Common myeloid progenitor, CD34-positive (primary cell): ENCODE results near the gene GRIA3.

Source experiments
- CTCF ChIA-PET: fragments of 350-600 bp; sonication (Branson Sonifier 250); formaldehyde crosslinking; loops from one replicate; lab custom pipeline; 2021; ENCODE audit warnings: antibody characterized with exemption; lab: Charles Lee
- POLR2A ChIA-PET: fragments of 350-600 bp; sonication (Branson Sonifier 250); formaldehyde crosslinking; loops from one replicate; lab custom pipeline; 2021; ENCODE audit warnings: antibody characterized with exemption; lab: Charles Lee
- DNase-seq, 3 donors: peaks; one replicate each; pipeline versions ENCODE4 v3.0.0 to v3.0.0-alpha.2; 2013
- H3K27ac ChIP-seq, 2 experiments: 1 replicate in 1 of 2; 2 replicates in 1 of 2; pipeline ENCODE4 v1.7.0; 2013; ENCODE audit warnings: inconsistent platforms in 2 of 2, low read length in 2 of 2, mild to moderate bottlenecking in 2 of 2, low read depth in 1 of 2, moderate library complexity in 1 of 2; ENCODE audit not compliant: severe bottlenecking in 2 of 2, insufficient read depth in 1 of 2, poor library complexity in 1 of 2
- H3K27me3 ChIP-seq, 5 experiments: replicated peaks in 2 of 5; 1 replicate in 3 of 5; 2 replicates in 2 of 5; pipeline versions ENCODE4 v1.6.1 to v1.7.0; 2013; ENCODE audit warnings: low read length in 4 of 5, mild to moderate bottlenecking in 2 of 5, moderate library complexity in 2 of 5, inconsistent platforms in 1 of 5; ENCODE audit not compliant: insufficient read depth in 5 of 5, control insufficient read depth in 4 of 5
- H3K36me3 ChIP-seq, 4 experiments: 1 replicate in 2 of 4; 2 replicates in 2 of 4; pipeline versions ENCODE4 v1.6.1 to v1.7.0; 2013; ENCODE audit warnings: low read length in 3 of 4, control low read depth in 1 of 4, mild to moderate bottlenecking in 1 of 4; ENCODE audit not compliant: control insufficient read depth in 4 of 4, insufficient read depth in 4 of 4
- H3K4me1 ChIP-seq, 4 experiments: 1 replicate in 3 of 4; 2 replicates in 1 of 4; pipeline versions ENCODE4 v1.6.1 to v1.7.1; 2013; ENCODE audit warnings: low read length in 3 of 4, mild to moderate bottlenecking in 3 of 4, control low read depth in 1 of 4, inconsistent platforms in 1 of 4, moderate library complexity in 1 of 4; ENCODE audit not compliant: control insufficient read depth in 4 of 4, insufficient read depth in 4 of 4; ENCODE audit errors: control extremely low read depth in 1 of 4
- H3K4me3 ChIP-seq, 7 experiments: 1 replicate in 4 of 7; 2 replicates in 3 of 7; pipeline versions ENCODE4 v1.5.1 to v1.7.0; 2013; ENCODE audit warnings: mild to moderate bottlenecking in 7 of 7, low read length in 6 of 7, moderate library complexity in 6 of 7, inconsistent platforms in 2 of 7, low read depth in 2 of 7, control low read depth in 1 of 7; ENCODE audit not compliant: insufficient read depth in 4 of 7, control insufficient read depth in 1 of 7; ENCODE audit errors: extremely low read depth in 1 of 7
- H3K9me3 ChIP-seq, 5 experiments: 1 replicate in 4 of 5; 2 replicates in 1 of 5; pipeline versions ENCODE4 v1.6.1 to v1.7.1; 2013; ENCODE audit warnings: low read length in 4 of 5, mild to moderate bottlenecking in 2 of 5, inconsistent platforms in 1 of 5, low read depth in 1 of 5, moderate library complexity in 1 of 5; ENCODE audit not compliant: control insufficient read depth in 4 of 5, insufficient read depth in 2 of 5; ENCODE audit errors: control extremely low read depth in 1 of 5
- WGBS: methylation state at CpG from one replicate; pipeline ENCODE4 v1.1.5; 2013; ENCODE audit not compliant: insufficient coverage; 5-methylcytosine and 5-hydroxymethylcytosine counted together

GRIA3 gene

DNA sequence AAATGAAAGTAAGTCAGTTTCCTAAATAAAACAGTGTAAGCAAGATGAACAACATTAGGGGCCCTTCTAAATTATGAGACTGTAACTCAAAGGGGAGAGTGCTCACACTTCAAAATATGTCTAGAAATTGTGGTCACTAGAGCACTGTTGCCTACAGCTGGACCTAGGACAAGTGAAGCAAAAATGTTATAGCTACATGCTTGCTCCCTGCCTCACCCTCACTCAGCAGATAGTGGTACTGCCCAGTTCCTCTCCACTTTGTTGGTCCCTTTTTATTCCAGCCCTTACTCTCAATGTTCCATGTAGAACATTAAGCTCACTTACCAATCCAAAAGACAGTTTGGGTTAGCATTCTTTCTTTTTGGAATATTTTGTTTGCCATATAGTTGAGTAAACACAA lies 147.3 kb downstream of the GRIA3 start:
- ChIA-PET CTCF (no interaction called here), POLR2A (no interaction called here)
- H3K9me3 ChIP-seq = no peaks in the 10 kb centered on the region
- no peaks in the 10 kb centered on the region for H3K4me1 ChIP-seq
- no peaks in the 10 kb centered on the region for H3K36me3 ChIP-seq
- H3K4me3 ChIP-seq = no peak overlapping the region
- H3K27ac ChIP-seq = no peak overlapping the region
- DNase-seq = no peak
- peaks cover 0 to 2% (median 0%) of the 10 kb centered on the region in 5 experiments for H3K27me3 ChIP-seq

DNA sequence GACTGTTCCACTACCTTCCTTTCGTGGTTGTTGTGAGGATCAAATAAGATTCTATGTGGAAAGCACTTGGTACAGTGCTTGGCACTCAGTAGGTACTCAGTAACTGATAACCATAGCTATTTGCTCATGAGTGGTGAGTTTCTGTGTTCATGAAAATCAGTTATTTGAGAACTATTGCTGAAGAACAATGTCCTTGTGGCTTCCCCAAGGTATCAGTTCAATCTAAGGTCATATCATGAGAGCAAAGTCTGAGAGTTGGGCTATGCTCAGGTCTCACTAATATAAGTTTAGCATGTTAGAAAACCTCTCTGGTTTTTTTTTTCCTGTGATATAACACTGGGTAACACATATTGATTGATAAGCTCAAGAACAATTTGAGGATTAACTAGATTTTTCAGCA lies 147.8 kb downstream of the GRIA3 start:
- ChIA-PET POLR2A (no interaction called here), CTCF (no interaction called here)
- H3K27ac ChIP-seq = no peak overlapping the region
- DNase-seq = no peak
- no peaks in the 10 kb centered on the region for H3K9me3 ChIP-seq
- no CpG with 5 or more reads among the region's 1 CpG for WGBS
- H3K36me3 ChIP-seq = no peaks in the 10 kb centered on the region
- H3K4me1 ChIP-seq = no peaks in the 10 kb centered on the region
- H3K27me3 ChIP-seq = no peaks in the 10 kb centered on the region
- H3K4me3 ChIP-seq = no peak overlapping the region

DNA sequence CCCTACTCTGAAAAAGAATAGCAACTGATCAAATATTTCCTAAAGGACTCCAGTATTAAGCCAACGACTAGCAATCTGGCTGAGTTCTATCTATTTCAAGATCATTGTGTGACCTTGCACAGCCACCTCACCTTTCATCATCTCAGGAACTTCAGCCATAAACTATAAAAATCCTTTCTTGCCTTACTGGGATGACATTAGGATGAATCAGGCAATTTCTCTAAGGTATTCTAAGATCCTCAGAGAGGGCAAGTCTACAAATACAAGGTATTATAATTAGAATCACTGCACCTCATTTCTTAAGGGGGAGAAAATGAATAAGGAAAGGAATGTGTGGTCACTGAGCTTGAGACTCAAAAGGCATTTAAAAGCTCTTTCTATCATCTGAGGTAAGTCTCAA lies 152.6 kb downstream of the GRIA3 start:
- Histone ChIP-seq H3K27me3 (no peaks in the 10 kb centered on the region), H3K36me3 (no peaks in the 10 kb centered on the region), H3K27ac (no peak overlapping the region), H3K9me3 (no peaks in the 10 kb centered on the region), H3K4me3 (no peak overlapping the region), H3K4me1 (no peaks in the 10 kb centered on the region)
- WGBS = 88% methylated on average over 1 of the region's 1 CpG
- CTCF ChIA-PET = no interaction called here
- DNase-seq = no peak
- POLR2A ChIA-PET = no interaction called here

DNA sequence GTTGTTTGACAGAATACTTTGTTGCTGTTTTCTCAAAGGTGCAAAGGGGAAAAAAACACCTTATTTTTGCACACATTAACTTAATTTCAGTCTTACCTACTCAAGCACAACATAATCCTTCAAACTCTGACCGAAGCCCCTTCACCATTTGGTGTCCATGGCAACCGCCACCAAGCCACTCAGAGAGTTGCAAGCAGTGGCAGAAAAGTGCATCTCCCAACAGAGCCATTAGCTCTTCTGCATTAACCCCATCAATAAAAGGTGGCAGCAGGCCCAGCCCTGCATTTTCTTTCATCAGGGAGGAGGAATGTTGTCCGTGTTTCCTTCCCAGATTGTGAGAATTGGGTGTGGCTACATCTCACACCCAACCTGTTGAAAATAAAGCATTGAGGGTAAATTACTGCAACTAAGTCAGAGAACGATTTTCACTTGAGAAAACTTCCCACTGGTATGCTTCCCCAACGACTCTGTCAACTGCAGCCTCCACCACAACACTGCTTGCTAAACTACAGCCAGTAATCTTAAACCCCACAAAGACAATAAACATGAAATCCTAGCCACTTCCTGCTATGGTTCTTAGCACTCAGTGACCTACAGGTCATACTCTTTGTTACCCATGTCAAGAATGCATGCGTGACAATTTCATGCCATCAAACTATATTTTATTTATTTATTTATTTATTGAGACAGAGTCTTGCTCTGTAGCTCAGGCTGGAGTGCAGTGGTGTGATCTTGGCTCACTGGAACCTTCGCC lies 154.0 kb downstream of the GRIA3 start:
- H3K27ac ChIP-seq = no peak overlapping the region
- DNase-seq = no peak
- H3K27me3 ChIP-seq = no peaks in the 10 kb centered on the region
- no peaks in the 10 kb centered on the region for H3K9me3 ChIP-seq
- POLR2A ChIA-PET = no interaction called here
- H3K4me1 ChIP-seq = no peaks in the 10 kb centered on the region
- CTCF ChIA-PET = no interaction called here
- H3K36me3 ChIP-seq = no peaks in the 10 kb centered on the region
- no peak overlapping the region for H3K4me3 ChIP-seq
- 57% methylated on average over 4 of the region's 7 CpGs for WGBS

DNA sequence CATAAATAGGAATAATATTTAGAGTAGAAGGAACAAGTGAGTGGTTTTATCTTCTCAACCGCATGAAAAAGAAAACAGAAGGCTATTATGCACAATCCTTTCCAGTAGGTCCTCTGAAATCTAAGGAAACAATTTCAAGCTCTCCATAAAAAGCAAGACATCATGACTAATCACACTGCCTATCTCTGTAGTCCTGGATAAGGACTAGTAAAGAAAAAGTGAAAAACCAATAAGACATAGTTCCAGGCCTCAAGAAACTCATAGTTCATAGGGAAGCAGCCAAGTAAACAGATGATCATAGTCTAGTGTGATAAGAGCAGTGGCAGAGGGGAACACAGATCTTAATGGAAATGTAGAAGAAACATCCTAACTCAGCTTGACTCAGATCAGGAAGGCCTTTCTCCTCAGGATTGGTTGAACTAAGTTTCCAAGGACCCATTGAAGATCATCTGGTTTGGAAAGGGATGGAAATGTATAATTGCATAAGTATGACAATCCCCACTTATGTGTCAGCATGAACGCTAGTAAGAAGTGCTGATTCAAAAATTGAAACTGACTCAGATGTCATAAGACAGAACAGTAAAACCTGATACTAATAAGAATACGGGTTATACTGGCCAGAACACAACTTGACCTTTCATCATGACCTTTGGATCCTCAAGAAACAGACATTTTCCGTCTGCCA lies 155.3 kb downstream of the GRIA3 start:
- Histone ChIP-seq H3K4me3 (no peak overlapping the region), H3K9me3 (no peaks in the 10 kb centered on the region), H3K27ac (no peak overlapping the region), H3K27me3 (peaks cover 0 to 2% (median 0%) of the 10 kb centered on the region in 5 experiments), H3K4me1 (no peaks in the 10 kb centered on the region), H3K36me3 (no peaks in the 10 kb centered on the region)
- ChIA-PET POLR2A (no interaction called here), CTCF (no interaction called here)
- WGBS = 87% methylated on average over 3 of the region's 4 CpGs
- DNase-seq = no peak

DNA sequence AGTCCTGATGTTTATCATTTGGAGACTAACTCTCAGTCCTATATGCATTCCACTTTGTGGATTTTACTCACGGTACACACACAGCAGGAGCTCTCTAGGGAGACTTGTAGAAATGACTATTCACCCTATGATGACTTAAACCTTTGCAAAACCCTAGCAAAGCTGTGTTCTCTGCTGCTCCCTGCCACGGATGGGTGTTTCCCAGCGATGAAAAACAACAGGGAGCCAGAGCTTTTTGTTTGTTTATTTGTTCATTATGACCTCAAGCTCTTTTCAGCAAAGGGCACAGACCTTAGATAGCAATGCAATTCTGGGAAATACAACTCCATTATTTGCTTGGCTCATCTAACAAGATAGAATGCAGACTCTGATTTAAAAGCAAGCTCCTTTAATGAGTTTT lies 156.6 kb downstream of the GRIA3 start:
- 24% methylated on average over 3 of the region's 3 CpGs for WGBS
- ChIA-PET POLR2A (no interaction called here), CTCF (no interaction called here)
- no peak overlapping the region for H3K27ac ChIP-seq
- no peaks in the 10 kb centered on the region for H3K36me3 ChIP-seq
- H3K4me1 ChIP-seq = no peaks in the 10 kb centered on the region
- H3K27me3 ChIP-seq = peaks cover 0 to 2% (median 0%) of the 10 kb centered on the region in 5 experiments
- H3K4me3 ChIP-seq = no peak overlapping the region
- H3K9me3 ChIP-seq = no peaks in the 10 kb centered on the region
- DNase-seq = no peak

DNA sequence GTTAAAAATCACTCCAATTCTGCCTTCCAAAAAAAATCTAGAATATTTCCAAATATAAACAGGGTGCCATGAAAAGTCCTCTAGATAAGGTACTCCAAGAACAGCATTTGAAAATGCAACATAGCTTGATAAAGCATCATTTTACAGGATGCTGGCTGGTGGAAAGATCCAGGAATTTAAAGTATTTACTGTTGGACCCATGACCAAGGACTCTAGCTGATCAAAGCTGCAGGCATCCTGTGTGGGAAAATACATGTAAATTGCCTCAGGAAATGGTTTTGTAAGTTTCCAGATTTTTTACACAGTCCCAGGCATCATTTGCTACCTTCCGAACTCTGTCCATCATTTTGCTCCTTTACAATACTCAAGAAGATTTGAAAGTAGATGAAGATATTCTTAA lies 164.4 kb downstream of the GRIA3 start:
- DNase-seq = no peak
- Histone ChIP-seq H3K36me3 (no peaks in the 10 kb centered on the region), H3K4me3 (no peak overlapping the region), H3K9me3 (no peaks in the 10 kb centered on the region), H3K27me3 (peaks cover 0 to 4% (median 0%) of the 10 kb centered on the region in 5 experiments), H3K27ac (no peak overlapping the region), H3K4me1 (no peaks in the 10 kb centered on the region)
- ChIA-PET CTCF (no interaction called here), POLR2A (no interaction called here)
- WGBS = no CpG with 5 or more reads among the region's 1 CpG
